HG03520 (cell line): ENCODE results near the gene SULT1B1.
"Not testable (repeated sequence)": the region's sequence is repeated elsewhere in the genome, so short reads cannot be mapped to it uniquely, and the experiment has no call there.

Experiments used
- ATAC-seq: cut with Tn5 transposase; IDR thresholded peaks from one replicate; pipeline ENCODE4 v1.9.1; 2021; ENCODE audit warnings: mild to moderate bottlenecking, moderate library complexity; ENCODE audit not compliant: unreplicated experiment

Gene SULT1B1

GRCh38 chr4:69760455-69760854 is at the start of gene SULT1B1:
Gene SULT1B1, minus strand, starts transcription at chr4:69760620. Its CDS starts 5,403 bp downstream, at chr4:69755217.
- ATAC-seq = no peak

GRCh38 chr4:69800599-69800998 is 40.2 kb upstream of the SULT1B1 start:
- no peak for ATAC-seq

GRCh38 chr4:69799337-69799736 is 38.9 kb upstream of the SULT1B1 start:
- no peak for ATAC-seq

- ATAC-seq = no peak
Observed at GRCh38 chr4:69793732-69794131, 33.3 kb upstream of the SULT1B1 start.

GRCh38 chr4:69787879-69788278 is 27.5 kb upstream of the SULT1B1 start:
- ATAC-seq = no peak

GRCh38 chr4:69786547-69786946 is 26.1 kb upstream of the SULT1B1 start:
- ATAC-seq = no peak

- ATAC-seq = no peak
Observed at GRCh38 chr4:69785211-69785831, 24.9 kb upstream of the SULT1B1 start.

- ATAC-seq = no peak
Observed at GRCh38 chr4:69782651-69783310, 22.4 kb upstream of the SULT1B1 start.

GRCh38 chr4:69781458-69782418 is 21.3 kb upstream of the SULT1B1 start:
- no peak for ATAC-seq

- ATAC-seq = no peak
Observed at GRCh38 chr4:69780141-69780540, 19.7 kb upstream of the SULT1B1 start.

GRCh38 chr4:69776696-69777095 is 16.3 kb upstream of the SULT1B1 start:
- no peak for ATAC-seq

GRCh38 chr4:69775321-69775867 is 15.0 kb upstream of the SULT1B1 start:
- no peak for ATAC-seq

- no peak for ATAC-seq
Observed at GRCh38 chr4:69773484-69773883, 13.1 kb upstream of the SULT1B1 start.

- ATAC-seq = not testable (repeated sequence)
Observed at GRCh38 chr4:69768554-69768953, 8.1 kb upstream of the SULT1B1 start.

GRCh38 chr4:69765751-69766150 is 5.3 kb upstream of the SULT1B1 start:
- ATAC-seq = no peak

- no peak for ATAC-seq
Observed at GRCh38 chr4:69764311-69764710, 3.9 kb upstream of the SULT1B1 start.

- ATAC-seq = no peak
Observed at GRCh38 chr4:69763233-69763632, 2.8 kb upstream of the SULT1B1 start.

GRCh38 chr4:69759189-69759604 is 1.2 kb downstream of the SULT1B1 start:
- no peak for ATAC-seq

GRCh38 chr4:69757464-69757863 is 3.0 kb downstream of the SULT1B1 start:
- ATAC-seq = no peak

- no peak for ATAC-seq
Observed at GRCh38 chr4:69754926-69755580, 5.4 kb downstream of the SULT1B1 start.

- no peak for ATAC-seq
Observed at GRCh38 chr4:69753686-69754085, 6.7 kb downstream of the SULT1B1 start.
